Epithelial cell of proximal tubule (primary cell): ENCODE data around the gene EEF1G. TPM values are rescaled to one million over a fixed set of nuclear protein-coding genes. Genes with fewer than 3 reads are reported as not detected.

Experiments
- DNase-seq: peaks from one replicate; pipeline ENCODE4 v3.0.0-alpha.2; 2011; ENCODE audit warnings: low read depth
- H3K4me3 ChIP-seq: 2 replicates; pipeline ENCODE4 v1.5.1; 2011; ENCODE audit warnings: low read depth, mild to moderate bottlenecking, low read length
- CTCF ChIP-seq: conservative IDR thresholded peaks from 2 replicates; pipeline ENCODE4 v1.5.1; 2012; ENCODE audit warnings: low read depth, mild to moderate bottlenecking, low read length
- total RNA-seq: library from RNA; depleted of rRNA; stranded (reverse); fragments of >200 nt; gene quantifications from 2 replicates; pipeline ENCODE4 v1.2.3, GENCODE V29; 2015

The EEF1G gene
- total RNA-seq, 1 donor from 2014 or later: 2,170 TPM

GRCh38 chr11:62608776-62609175, 35.1 kb upstream of the EEF1G start:
- no peak for TF ChIP-seq CTCF
- H3K4me3 ChIP-seq: no peak overlapping the region
- no peak for DNase-seq

- no peak for DNase-seq
- no peak overlapping the region for H3K4me3 ChIP-seq
- TF ChIP-seq CTCF: no peak
These were observed 34.0 kb upstream of the EEF1G start for GRCh38 chr11:62607714-62608113.

- DNase-seq: no peak
- no peak overlapping the region for H3K4me3 ChIP-seq
- TF ChIP-seq CTCF: no peak
These were observed 32.2 kb upstream of the EEF1G start for GRCh38 chr11:62605902-62606301.

GRCh38 chr11:62605467-62605866, 31.8 kb upstream of the EEF1G start:
- H3K4me3 ChIP-seq: no peak overlapping the region
- DNase-seq: no peak
- TF ChIP-seq CTCF: no peak

- TF ChIP-seq CTCF: no peak
These were observed 30.9 kb upstream of the EEF1G start for GRCh38 chr11:62604460-62605120.

GRCh38 chr11:62603776-62604299, 30.1 kb upstream of the EEF1G start:
- no peak for TF ChIP-seq CTCF
- H3K4me3 ChIP-seq: no peak overlapping the region
- DNase-seq: no peak

More at GRCh38 chr11:62604460-62605120, 30.9 kb upstream of the EEF1G start:
- no peak overlapping the region for H3K4me3 ChIP-seq
- no peak for DNase-seq

- no peak for TF ChIP-seq CTCF
- no peak for DNase-seq
- no peak overlapping the region for H3K4me3 ChIP-seq
These were observed 29.3 kb upstream of the EEF1G start for GRCh38 chr11:62603072-62603408.
